GM18868 (cell line): ENCODE results near the gene C1orf53.
"Not testable (repeated sequence)": the region's sequence is repeated elsewhere in the genome, so short reads cannot be mapped to it uniquely, and the experiment has no call there.

Experiments used
- ATAC-seq: cut with Tn5 transposase; IDR thresholded peaks from one replicate; pipeline ENCODE4 v1.9.1; 2021; ENCODE audit warnings: mild to moderate bottlenecking, moderate library complexity; ENCODE audit not compliant: unreplicated experiment

The C1orf53 gene

GRCh38 chr1:197920414-197921117, 18.1 kb downstream of the C1orf53 start:
- no peak for ATAC-seq

GRCh38 chr1:197921235-197922069, 19.0 kb downstream of the C1orf53 start:
- no peak for ATAC-seq

DNA sequence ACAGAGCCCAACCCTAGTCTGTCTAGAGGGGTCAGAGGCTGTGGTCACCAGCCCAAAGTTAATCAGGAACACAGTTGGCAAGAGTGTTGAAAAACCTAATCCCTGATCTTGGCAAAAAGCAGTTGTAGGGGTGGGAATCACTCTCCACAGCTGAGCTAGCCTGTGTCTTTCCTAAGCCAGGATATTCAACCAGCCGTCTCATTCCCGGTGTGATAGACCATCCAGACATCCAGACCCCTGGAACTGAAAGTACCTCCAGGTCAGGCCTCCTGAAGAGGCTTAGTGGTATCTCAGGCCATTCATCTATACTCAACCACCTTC, 19.6 kb downstream of the C1orf53 start:
- no peak for ATAC-seq

- no peak for ATAC-seq
Observed at GRCh38 chr1:197923038-197923437, 20.6 kb downstream of the C1orf53 start.

DNA sequence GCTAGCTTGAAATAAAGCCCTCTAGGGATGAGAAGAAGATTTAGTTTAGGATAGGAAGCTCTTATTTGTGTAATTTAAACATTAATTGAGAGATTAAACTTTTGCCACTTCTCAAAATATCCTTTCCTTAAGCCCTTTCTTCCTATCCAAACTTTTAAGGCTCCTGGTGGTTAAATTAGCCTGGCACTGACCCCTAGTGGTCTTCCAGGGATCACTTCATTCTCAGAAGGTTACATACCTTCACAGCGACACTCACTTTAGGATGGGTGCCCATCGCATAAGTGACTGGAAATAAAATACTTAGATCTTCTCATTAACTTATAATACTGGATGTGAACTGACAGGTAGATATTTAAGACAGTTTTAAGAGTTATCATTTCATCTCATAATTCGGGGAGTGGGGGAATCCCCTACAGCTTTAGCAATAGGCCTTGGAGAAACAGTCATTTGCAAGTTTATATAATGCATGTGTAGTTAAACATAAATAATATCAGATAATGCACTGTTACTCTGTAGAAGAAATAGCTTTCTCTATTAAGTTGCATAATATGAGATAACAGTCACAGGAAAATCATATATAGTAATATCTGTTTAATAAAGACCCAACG, 22.2 kb downstream of the C1orf53 start:
- peak; percentile 79 for ATAC-seq

GRCh38 chr1:197927908-197928665, 25.7 kb downstream of the C1orf53 start:
- ATAC-seq = no peak

DNA sequence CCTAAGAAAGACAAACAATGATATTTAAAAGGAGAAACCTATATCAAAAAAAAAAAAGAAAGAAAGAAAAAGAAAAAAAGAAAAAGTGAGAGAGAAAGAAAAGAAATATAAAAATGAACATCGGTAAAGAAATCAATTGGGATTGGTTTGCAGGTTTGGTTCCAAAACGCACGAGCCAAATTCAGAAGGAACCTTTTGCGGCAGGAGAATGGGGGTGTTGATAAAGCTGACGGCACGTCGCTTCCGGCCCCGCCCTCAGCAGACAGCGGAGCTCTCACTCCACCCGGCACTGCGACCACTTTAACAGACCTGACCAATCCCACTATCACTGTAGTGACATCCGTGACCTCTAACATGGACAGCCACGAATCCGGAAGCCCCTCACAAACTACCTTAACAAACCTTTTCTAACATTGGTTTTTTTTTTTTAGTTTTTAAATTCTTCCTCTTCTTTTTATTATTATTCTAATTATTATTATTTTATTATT, 26.5 kb downstream of the C1orf53 start:
- no peak for ATAC-seq

DNA sequence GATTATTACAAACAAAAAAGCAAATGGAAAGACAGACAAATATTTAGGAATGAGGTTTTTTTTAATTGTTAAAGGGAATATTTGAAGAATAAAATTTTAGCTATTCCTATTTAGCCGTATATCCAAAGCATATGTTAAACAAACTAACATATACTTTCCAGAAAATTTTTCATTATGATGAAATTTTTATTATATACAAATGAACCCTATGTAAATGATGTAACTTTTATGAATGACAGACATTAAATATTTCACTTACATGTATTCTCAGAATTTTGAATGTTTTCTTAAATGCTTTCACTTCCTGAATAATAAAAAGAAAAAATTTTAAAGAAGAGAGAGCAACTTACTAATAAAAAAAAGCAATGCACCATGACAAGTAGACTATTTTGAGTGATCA, 30.6 kb downstream of the C1orf53 start:
- no peak for ATAC-seq

- ATAC-seq = no peak
Observed at GRCh38 chr1:197933647-197934046, 31.2 kb downstream of the C1orf53 start.

GRCh38 chr1:197937381-197937780, 35.0 kb downstream of the C1orf53 start:
- ATAC-seq = no peak

DNA sequence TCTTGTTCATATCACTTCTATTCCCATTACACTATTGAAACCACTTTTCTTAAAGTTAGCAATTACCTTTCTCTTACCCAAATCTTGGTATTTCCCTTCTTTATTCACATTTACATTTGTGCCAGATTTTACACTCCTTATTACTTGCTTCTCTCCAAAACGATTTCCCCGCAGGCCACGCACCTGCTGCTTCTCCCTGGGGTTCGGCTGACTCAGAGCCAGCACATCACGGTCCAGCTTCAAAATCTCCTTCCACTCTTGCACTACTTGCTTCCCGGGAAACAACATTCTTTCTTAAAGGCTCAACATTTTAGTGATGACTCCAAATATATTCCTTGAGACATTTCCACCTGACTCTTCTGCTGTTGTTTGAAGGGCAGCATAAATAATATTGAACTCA, 35.5 kb downstream of the C1orf53 start:
- ATAC-seq = no peak

DNA sequence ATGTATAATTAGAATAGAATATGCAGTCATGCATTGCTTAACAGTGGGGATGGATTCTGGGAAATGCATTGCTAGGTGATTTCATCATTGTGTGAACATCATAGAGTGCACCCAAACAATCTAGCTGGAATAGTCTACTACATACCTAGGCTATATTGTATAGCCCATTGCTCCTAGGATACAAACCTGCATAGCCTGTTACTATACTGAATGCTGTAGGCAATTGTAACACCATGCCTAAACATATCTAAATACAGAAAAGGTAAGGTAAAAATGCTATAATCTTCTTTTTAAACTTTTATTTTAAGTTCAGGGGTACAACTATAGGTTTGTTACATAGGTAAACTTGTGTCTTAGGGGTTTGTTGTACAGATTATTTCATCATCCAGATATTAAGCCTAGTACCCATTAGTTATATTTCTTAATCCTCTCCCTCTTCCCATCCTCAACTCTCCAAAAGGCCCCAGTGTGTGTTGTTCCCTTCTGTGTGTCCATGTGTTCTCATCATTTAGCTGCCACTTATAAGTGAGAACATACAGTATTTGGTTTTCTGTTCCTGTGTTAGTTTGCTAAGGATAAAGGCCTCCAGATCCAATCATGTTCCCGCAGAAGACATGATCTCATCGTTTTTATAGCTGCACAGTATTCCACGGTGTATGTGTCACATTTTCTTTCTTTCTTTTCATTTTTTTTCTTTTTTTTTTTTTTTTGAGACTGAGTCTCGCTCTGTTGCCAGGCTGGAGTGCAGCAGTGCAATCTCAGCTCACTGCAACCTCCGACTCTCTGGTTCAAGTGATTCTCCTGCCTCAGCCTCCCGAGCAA, 36.9 kb downstream of the C1orf53 start:
- not testable (repeated sequence) for ATAC-seq

DNA sequence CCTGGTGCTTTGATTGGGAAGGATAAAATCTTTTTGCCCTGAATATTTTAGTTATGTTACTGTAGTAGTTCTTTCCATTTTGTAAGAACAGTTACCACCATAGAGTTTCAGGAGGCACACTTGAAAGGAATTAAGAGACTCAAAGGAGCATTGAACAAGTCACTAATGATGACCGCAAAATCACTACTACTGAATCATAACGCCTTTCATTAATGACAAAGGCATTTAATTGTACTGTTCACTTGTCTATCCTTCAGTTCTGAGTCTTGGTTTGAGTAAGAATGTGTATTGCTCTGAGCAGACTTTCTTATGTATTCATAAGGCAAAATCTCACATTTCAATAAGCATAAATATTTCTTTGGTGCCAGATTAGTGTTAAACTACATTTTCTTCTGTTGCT, 39.6 kb downstream of the C1orf53 start:
- no peak for ATAC-seq

DNA sequence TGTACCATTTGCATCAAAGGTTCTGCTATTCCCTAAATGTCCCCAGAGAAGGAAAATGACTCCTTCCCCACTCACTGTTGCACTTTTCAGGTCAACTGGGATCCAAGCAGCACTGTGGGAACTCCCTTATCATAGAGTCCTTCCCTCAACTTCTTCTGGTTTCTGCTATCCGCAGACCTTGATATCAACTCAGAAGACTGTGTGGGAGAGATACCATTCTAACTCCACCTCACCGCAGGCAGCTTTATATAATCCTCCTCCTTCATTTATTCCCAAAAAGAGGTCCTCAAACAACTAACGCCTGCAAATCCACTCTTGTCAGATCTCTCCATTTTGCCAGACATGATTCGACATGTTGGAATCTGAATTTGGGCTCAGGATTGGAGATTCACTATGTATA, 42.1 kb downstream of the C1orf53 start:
- ATAC-seq = no peak

GRCh38 chr1:197948926-197949899, 46.8 kb downstream of the C1orf53 start:
- no peak for ATAC-seq

DNA sequence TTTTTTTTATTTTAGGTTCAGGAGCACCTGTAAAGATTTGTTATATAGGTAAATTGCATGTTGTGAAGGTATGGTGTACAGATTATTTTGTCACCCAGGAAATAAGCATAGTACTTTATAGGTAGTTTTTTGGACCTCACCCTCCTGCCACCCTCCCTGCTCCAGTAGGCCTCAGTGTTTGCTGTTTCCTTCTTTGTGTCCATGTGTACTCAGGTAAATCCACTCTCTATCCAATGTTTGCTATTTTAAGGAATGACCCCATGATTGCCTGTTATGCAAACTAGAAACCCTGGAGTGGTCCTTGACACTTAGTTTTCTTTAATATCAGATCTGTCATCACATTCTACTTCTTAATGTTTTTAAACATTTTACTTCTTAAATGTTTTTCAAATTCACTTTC, 48.7 kb downstream of the C1orf53 start:
- no peak for ATAC-seq

- no peak for ATAC-seq
Observed at GRCh38 chr1:197951617-197952175, 49.3 kb downstream of the C1orf53 start.

GRCh38 chr1:197953472-197953871, 51.0 kb downstream of the C1orf53 start:
- ATAC-seq = not testable (repeated sequence)
